PFSK-1 (cell line): Measurements from ENCODE around the gene MYO7A.

Source experiments
- FOXP2 ChIP-seq: optimal IDR thresholded peaks from 2 replicates; pipeline ENCODE3; 2011; ENCODE audit warnings: borderline replicate concordance, control low read depth, inconsistent platforms; ENCODE audit not compliant: insufficient read depth; ENCODE audit errors: extremely low read length, extremely low read depth
- POLR2AphosphoS5 ChIP-seq: IDR thresholded peaks from 2 replicates; pipeline ENCODE4 v1.6.1; 2012; ENCODE audit warnings: low read depth, mild to moderate bottlenecking, control low read depth, low read length, moderate library complexity
- SIN3A ChIP-seq: IDR thresholded peaks from 2 replicates; pipeline ENCODE4 v1.6.1; 2012; ENCODE audit warnings: mild to moderate bottlenecking, low read length, moderate library complexity, borderline replicate concordance; ENCODE audit not compliant: insufficient read depth
- TAF1 ChIP-seq: IDR thresholded peaks from 2 replicates; pipeline ENCODE4 v1.6.1; 2012; ENCODE audit warnings: low read length, control low read depth, borderline replicate concordance; ENCODE audit not compliant: insufficient read depth
- TF ChIP-seq, protein P1 (sequence below), 2 experiments: IDR thresholded peaks; 2 replicates each; pipeline versions ENCODE4 v1.6.1 to v1.8.0; 2011 to 2012; ENCODE audit warnings: low read depth in 2 of 2, low read length in 2 of 2, control low read depth in 1 of 2, inconsistent platforms in 1 of 2, mild to moderate bottlenecking in 1 of 2, moderate library complexity in 1 of 2; ENCODE audit not compliant: insufficient read depth in 1 of 2

The MYO7A gene

GRCh38 chr11:77085652-77086051 is 42.4 kb upstream of the MYO7A start:
- TF ChIP-seq TAF1 (no peak), SIN3A (no peak)
- TF ChIP-seq, protein P1, sequence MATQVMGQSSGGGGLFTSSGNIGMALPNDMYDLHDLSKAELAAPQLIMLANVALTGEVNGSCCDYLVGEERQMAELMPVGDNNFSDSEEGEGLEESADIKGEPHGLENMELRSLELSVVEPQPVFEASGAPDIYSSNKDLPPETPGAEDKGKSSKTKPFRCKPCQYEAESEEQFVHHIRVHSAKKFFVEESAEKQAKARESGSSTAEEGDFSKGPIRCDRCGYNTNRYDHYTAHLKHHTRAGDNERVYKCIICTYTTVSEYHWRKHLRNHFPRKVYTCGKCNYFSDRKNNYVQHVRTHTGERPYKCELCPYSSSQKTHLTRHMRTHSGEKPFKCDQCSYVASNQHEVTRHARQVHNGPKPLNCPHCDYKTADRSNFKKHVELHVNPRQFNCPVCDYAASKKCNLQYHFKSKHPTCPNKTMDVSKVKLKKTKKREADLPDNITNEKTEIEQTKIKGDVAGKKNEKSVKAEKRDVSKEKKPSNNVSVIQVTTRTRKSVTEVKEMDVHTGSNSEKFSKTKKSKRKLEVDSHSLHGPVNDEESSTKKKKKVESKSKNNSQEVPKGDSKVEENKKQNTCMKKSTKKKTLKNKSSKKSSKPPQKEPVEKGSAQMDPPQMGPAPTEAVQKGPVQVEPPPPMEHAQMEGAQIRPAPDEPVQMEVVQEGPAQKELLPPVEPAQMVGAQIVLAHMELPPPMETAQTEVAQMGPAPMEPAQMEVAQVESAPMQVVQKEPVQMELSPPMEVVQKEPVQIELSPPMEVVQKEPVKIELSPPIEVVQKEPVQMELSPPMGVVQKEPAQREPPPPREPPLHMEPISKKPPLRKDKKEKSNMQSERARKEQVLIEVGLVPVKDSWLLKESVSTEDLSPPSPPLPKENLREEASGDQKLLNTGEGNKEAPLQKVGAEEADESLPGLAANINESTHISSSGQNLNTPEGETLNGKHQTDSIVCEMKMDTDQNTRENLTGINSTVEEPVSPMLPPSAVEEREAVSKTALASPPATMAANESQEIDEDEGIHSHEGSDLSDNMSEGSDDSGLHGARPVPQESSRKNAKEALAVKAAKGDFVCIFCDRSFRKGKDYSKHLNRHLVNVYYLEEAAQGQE (IDR thresholded peaks at IDR 0.05; ENCODE audit: insufficient read depth in 1 of 2, low read depth in 2 of 2, low read length in 2 of 2) = no peak

DNA sequence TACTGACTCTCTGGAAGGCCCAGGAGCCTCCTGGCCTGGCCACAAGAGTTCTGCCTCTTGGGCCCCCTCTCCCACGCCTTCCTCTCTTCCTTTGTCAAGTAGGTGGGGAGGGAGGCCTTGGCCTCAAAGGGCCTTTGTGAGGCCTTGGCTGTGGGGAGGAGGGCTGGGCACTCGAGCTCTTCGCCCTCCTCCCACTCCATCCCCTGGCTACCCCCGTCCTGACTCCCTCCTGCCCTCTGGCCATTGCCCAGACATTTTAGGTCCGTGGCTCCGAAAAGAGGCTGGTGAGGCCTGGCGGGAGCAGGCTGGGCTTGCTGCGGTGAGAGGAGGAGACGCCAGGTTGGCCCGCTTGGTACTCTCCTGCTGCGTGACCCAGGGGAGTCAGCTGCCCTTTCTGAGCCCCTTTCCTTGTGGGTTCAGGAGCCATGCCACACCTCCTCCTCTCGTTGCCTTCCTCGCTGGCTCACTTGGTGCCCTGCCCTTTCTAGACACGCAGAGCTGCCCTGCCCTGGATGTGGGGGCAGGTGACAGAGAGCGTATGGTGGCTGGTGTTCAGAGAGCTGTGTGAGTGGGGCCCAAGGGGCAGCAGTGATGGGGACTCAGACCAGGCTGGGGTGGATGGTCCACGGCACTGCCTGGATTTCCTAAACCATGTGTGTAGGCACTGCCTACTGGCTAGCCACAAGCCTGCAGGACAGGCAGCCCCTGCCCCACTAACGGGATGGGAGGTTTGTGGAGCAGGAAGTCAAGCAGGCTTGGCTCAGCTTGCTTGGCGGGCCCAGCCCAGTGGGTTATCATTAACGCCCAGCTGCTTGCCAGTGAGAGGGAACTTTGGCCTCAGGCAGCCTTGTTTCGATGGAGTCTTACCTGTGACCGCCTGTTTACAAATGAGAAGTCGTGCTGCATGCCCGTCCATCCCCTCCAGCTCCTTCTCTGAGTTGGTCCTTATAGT is 41.2 kb upstream of the MYO7A start:
- TF ChIP-seq POLR2AphosphoS5 (no peak), TAF1 (no peak), SIN3A (no peak), FOXP2 (no peak)
- TF ChIP-seq, protein P1 (IDR thresholded peaks at IDR 0.05; ENCODE audit: insufficient read depth in 1 of 2, low read depth in 2 of 2, low read length in 2 of 2) = no peak

- TF ChIP-seq POLR2AphosphoS5 (no peak), SIN3A (no peak), FOXP2 (no peak), TAF1 (no peak)
- TF ChIP-seq, protein P1 (IDR thresholded peaks at IDR 0.05; ENCODE audit: insufficient read depth in 1 of 2, low read depth in 2 of 2, low read length in 2 of 2) = no peak
Observed at GRCh38 chr11:77087723-77088225, 40.3 kb upstream of the MYO7A start.

DNA sequence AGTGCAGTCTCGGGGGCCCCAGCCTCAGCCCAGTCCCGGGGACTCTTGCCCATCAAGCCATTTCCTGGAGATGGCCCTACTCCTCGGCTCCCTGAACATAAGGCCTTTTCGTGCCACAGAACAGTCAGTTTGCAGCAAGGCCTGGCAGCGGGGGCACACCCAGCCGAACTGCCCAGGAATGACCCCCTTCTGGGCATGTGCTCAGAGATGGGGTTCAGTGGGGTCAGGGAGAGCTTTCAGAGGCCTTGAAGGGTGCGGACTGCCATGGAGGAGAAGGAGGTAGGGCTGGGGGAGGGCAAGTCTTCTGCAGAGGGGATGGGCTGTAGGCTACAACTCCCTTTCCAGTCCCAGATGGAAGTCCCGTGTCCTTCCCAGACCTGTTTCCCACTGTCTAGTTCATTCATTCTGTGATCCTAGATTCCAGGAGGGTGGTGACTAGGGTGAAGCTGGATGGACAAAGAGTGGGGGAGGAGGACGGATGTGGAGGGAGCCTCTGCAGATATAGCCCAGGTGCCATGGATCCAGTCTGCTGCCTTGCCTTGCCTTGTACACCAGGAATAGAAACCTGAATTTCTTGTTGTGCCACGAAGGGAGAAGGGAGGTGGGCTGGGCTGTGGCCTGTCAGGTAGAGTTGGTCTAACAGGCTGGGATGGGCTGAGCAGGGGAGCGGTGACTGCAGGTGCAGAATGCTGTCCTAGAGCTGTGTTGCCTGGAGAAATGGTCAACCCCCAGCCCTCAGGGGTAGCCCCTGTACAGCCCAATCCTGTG is 39.6 kb upstream of the MYO7A start:
- TF ChIP-seq TAF1 = no peak
- TF ChIP-seq SIN3A = no peak
- no peak for TF ChIP-seq POLR2AphosphoS5
- TF ChIP-seq, protein P1 (IDR thresholded peaks at IDR 0.05; ENCODE audit: insufficient read depth in 1 of 2, low read depth in 2 of 2, low read length in 2 of 2) = no peak
- no peak for TF ChIP-seq FOXP2
